NCI-H1092 treated with DMSO at 0.1 percent for 48 hours (cell line): ENCODE measurements around the gene ABHD13.
"Not testable (repeated sequence)": the region's sequence is repeated elsewhere in the genome, so short reads cannot be mapped to it uniquely, and the experiment has no call there.

Experiments
- DNase-seq: peaks from one replicate; lab custom pipeline; 2025; lab: John Stamatoyannopoulos, UW

Gene ABHD13

DNA sequence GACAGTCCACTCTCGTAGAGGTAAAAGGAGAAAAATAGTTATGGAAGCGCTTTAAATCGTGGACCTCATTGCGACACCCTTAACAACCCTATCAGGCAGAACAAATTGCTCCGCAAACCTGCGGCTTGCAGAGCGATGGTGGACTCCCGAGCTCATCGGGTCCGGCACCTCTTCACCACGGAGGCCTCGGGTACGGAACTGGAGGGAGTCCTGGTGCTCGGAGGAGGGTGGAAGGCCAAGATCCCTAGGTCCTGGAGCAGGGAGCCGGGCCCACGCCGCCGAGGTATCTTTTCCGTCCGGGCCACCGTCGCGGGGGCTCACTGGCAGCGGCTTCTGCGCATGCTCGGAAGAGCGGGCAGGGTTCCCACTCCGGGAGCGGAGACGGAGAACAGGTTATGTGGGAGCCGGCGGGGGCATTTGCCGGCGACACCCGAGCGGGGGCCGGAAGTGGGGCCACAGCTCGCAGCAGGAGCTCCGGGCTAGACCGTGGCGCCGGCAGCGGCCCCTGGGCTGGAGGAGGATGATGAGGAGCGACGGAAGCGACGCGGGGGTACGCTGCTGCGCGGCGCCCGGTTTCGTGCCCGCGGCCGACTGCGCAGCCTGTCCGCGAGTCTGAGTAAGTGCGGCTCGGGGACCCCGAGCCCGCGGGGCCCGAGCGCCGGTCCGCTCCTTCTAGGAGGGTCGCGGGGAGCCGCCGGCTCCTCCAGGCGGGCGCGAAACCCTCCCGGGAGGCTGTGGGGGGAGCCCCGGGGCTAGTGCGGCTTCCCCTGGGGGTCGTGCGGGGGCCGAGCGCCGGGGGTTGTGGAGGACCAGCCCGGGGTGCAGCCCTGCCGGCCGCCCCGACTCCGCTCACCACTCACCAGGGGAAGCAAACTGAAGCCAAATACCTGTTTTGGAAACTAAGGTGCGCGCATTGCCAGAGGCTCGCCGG is at the start of gene ABHD13:
ABHD13 (plus strand) TSS at position 349 of the 931 bp plus-strand sequence. CDS start 10,827 bp downstream, outside the sequence.
- peak; percentile 95 for DNase-seq

DNA sequence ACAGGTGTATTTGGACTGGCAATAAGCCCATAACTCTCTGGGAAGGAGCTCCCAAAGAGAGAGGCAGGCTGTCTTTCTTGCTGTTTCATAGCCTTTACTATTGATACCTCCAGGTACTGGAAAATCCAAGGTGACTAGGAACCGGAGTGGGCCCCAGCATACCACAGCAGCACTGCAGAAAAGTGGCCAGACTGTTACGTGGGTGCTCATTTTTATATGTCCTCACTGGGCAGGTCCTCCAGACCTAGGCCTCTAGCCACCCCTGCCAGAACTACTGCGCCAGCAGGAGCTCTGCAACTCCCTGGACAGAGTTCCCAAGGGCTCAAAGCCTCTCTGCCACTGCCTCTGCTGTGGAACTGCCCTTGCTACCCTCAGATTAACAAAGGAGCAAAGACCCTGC is 49.3 kb upstream of the ABHD13 start:
- DNase-seq = no peak

DNA sequence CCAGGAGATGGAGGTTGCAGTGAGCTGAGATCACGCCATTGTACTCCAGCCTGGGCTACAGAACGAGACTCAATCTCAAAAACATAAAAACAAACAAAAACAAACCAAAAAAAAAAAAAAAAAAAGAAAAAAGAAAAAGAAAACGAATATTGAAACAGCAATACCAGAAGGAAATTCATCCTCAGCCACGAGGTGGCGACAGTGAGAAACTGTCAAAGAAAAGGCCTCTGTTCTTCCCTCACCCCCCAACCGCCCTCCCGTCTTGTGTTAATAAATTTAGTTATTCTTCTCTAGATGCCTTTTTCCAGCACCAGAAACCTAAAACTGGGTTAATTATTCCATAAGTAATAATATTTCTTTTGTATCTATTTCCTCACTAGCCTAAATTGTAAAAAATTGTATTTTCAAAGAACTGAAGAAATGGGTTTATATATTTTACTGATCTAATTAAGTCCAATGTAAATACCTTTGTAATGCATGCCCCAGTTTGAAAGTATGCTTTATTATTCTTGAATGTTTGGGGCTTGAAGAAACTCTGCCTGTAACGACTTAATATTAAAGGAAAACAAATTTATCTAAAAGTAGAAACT is 41.4 kb upstream of the ABHD13 start:
- no peak for DNase-seq

- DNase-seq = no peak
Observed at GRCh38 chr13:108178078-108178477, 40.1 kb upstream of the ABHD13 start.

DNA sequence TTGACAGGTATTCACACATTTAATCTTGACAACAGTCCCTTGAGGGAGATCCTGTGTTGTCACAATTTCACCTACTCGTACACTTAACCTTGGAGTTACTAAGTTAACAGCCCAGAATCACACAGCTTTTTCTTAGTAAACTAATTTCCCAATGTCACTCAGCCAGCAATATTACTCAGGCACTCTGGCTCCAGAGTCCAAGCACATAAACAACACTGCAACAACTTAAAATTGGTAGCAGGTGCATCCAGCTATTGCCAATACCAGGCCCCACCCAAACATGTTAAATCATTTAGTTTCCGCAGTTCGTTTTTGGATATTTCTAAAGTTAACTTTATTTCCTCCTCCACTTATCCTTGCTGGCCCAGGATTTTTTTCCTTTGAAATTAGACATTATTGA is 35.5 kb upstream of the ABHD13 start:
- DNase-seq = no peak

GRCh38 chr13:108185223-108185622 is 33.0 kb upstream of the ABHD13 start:
- DNase-seq = no peak

DNA sequence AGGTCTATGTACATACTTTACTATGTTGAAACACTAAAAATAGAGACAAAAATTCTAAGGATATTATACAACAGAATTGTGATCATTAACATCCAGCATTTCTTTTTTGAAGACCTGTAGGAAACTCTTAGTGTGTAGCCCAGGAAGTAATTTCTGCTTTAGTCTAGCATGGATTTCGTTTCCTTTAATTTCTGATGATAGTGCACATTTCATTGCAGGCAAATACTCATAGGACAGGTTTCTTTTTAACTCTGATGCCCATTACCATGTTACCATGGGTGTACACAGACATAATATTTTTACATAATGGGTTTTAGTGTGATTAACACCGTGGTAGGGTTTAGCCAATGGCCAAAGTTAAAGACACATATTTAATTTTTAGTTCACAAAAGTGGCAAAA is 29.9 kb upstream of the ABHD13 start:
- no peak for DNase-seq

DNA sequence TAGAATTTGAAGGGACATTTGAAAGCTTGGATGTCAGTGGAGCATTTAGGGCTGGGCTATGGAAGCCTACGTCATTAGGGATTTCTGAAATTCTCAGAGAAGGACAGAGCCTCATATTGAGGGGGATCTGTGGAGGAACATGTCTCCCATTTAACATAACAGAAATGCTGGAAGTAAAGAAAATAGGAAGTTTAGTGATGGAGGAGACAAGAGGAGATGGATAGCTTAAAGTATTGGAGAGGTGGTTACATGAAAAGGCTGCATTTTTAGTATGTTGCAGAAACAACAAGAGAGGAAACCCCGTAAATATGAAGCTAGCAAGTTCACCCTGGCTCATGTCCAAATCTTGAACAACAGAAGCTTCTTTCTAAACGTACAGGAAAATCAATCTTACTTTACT is 27.3 kb upstream of the ABHD13 start:
- no peak for DNase-seq

GRCh38 chr13:108193806-108194205 is 24.4 kb upstream of the ABHD13 start:
- DNase-seq = no peak

DNA sequence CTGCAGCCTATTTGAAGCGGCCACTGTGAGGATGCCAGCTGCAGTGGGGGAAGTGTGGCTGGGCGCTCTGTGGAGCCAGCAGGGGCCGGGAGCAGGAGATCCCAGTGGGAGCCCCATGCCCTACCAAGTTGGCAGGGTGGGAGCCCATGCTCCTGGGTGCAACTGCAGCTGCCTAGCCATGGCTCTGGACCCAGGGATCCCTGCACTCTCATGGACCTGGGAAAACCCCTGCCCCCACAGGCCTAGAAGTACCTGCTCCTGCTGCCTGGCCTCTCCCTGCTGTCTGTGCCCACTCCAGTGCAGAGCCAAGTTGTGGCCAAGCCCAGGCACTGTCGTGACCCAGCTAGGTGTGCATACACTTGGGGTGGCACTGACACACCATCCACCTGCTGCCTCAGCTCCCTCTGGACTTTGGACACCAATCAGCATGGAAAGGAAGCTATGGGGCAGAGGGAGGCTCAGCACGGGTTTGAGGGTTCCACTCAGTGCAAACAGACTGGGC is 23.7 kb upstream of the ABHD13 start:
- DNase-seq = no peak

- no peak for DNase-seq
Observed at GRCh38 chr13:108195146-108195545, 23.0 kb upstream of the ABHD13 start.

GRCh38 chr13:108195861-108196260 is 22.3 kb upstream of the ABHD13 start:
- DNase-seq = no peak

GRCh38 chr13:108200781-108201398 is 17.3 kb upstream of the ABHD13 start:
- no peak for DNase-seq

- no peak for DNase-seq
Observed at GRCh38 chr13:108210551-108210950, 7.6 kb upstream of the ABHD13 start.

- no peak for DNase-seq
Observed at GRCh38 chr13:108212886-108213285, 5.3 kb upstream of the ABHD13 start.

DNA sequence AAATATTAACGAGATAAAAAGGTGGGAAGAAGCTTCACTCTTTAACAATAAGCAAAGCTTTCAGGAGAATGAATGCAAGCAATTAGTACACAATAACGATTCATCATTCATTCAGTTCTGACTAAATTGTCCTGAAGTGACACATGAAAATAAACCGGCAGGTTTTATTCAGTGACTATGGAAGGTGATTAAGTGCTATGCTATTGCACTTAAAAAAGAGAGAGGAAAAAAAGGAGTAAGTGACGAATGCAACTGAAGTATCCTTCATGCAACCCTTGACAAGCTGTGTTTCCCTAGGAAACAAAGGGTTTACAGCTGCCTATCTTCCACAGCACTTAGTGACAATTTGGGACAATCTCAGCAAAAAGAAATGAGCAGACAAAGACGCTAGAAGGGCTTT is 4.2 kb upstream of the ABHD13 start:
- DNase-seq = no peak

DNA sequence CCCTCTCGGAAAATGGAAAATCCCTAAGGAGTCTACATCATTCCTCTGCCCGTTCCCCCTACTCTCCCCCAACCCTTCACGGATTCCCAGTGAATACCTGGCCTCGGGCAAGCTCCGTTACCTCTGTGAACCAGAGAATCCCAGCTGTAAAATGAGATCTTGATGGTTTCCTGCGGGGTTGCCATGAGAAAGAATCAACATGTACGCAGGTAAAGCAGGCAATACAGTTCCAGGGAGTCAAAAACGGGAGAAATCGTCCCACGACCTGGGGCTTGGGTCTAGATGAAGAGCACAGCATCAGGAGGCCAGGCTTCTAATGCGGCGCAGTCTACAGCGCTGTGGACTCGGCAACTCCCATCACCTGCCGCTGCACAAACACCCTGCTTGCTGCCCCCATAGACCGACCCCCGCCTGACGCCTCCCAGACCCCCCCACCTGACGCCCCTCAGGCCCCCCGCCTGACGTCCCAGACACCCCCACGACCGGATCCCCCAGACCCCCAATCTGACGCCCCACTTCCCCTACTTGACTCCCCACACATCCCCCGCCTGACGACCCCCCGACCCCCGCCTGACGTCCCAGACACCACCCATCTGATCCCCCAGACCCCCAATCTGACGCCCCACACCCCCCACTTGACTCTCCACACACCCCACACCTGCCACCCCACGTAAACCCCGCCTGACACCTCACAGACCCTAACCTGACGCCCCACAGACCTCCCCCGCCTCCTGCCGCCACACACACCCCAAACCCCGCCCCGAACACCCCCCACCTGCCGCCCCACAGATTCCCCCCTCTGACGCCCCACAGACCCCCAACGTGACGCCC is 3.5 kb upstream of the ABHD13 start:
- DNase-seq = no peak

DNA sequence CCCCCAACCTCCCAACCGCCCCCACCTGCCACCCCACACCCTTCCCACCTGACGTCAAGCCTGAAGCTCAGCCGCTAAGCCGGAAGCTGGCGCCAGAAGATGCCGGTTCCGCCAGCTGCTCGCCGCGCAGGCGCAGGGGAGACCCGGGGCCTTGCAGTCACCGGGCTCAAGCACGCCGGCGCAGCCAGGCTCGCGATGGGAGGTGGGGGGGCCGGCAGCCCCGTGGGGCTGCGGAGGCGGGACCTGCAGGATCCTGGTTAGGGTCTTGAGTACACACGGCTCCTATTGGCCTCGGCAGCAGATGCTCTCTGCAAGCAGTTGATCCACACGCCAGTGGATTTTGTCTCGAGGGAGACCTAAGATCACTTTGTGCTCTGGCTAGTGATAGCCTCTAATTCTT is 2.8 kb upstream of the ABHD13 start, which contains the start of gene LIG4:
LIG4 (minus strand) TSS at position 101 of the 400 bp plus-strand sequence. CDS start 4,268 bp downstream, outside the sequence.
- peak; percentile 96 for DNase-seq

GRCh38 chr13:108217307-108218043 is 717 bp upstream of the ABHD13 start:
- DNase-seq = not testable (repeated sequence)

GRCh38 chr13:108220041-108220440 is 1.8 kb downstream of the ABHD13 start:
- no peak for DNase-seq
